Measurements from ENCODE around the gene PLAAT3. TPM values are rescaled to one million over a fixed set of nuclear protein-coding genes. Genes with fewer than 3 reads are reported as not detected.

Gene PLAAT3
- polyA plus RNA-seq, 1 experiment = 8.1 TPM

GRCh38 chr11:63616953-63617352 lies 2.7 kb upstream of the PLAAT3 start:
- POLR2A ChIA-PET = no interaction called here

GRCh38 chr11:63613517-63614135 lies 607 bp downstream of the PLAAT3 start:
- CTCF ChIA-PET = no interaction called here
- no peaks in the 10 kb centered on the region for H3K27me3 ChIP-seq (ENCODE audit: control insufficient read depth, insufficient read depth, low read length)
- H3K9me3 ChIP-seq (ENCODE audit: control insufficient read depth, insufficient read depth, low read length) = no peaks in the 10 kb centered on the region; the same call in 1 of the 2 replicates
- no peak for DNase-seq (ENCODE audit: low read depth, low spot score)
- TF ChIP-seq CTCF (IDR thresholded peaks at IDR 0.05; ENCODE audit: low read depth, low read length) = no peak
- POLR2A ChIA-PET = no interaction called here
- H3K27ac ChIP-seq (ENCODE audit: low read depth, low read length) = no peak overlapping the region
- H3K4me3 ChIP-seq (ENCODE audit: low read depth, low read length) = peak overlapping the region; percentile 67

More at GRCh38 chr11:63616953-63617352, 2.7 kb upstream of the PLAAT3 start:
- no peak for TF ChIP-seq CTCF (IDR thresholded peaks at IDR 0.05; ENCODE audit: low read depth, low read length)
- DNase-seq (ENCODE audit: low read depth, low spot score) = no peak
- H3K4me3 ChIP-seq (ENCODE audit: low read depth, low read length) = no peak overlapping the region
- H3K9me3 ChIP-seq (ENCODE audit: control insufficient read depth, insufficient read depth, low read length) = no peaks in the 10 kb centered on the region; the same call in 1 of the 2 replicates
- CTCF ChIA-PET = interaction anchor here (1.3 kb wide), 1 partner anchor 138 kb away, joined by 5 read pairs; no protein-coding TSS in a partner anchor
- no peaks in the 10 kb centered on the region for H3K27me3 ChIP-seq (ENCODE audit: control insufficient read depth, insufficient read depth, low read length)
- no peak overlapping the region for H3K27ac ChIP-seq (ENCODE audit: low read depth, low read length)

GRCh38 chr11:63612181-63612580 lies 2.1 kb downstream of the PLAAT3 start:
- no peak overlapping the region for H3K4me3 ChIP-seq (ENCODE audit: low read depth, low read length)
- H3K9me3 ChIP-seq (ENCODE audit: control insufficient read depth, insufficient read depth, low read length) = no peaks in the 10 kb centered on the region; the same call in 1 of the 2 replicates
- ChIA-PET POLR2A (no interaction called here), CTCF (no interaction called here)
- TF ChIP-seq CTCF (IDR thresholded peaks at IDR 0.05; ENCODE audit: low read depth, low read length) = no peak
- DNase-seq (ENCODE audit: low read depth, low spot score) = no peak
- H3K27ac ChIP-seq (ENCODE audit: low read depth, low read length) = no peak overlapping the region
- H3K27me3 ChIP-seq (ENCODE audit: control insufficient read depth, insufficient read depth, low read length) = no peaks in the 10 kb centered on the region

GRCh38 chr11:63611395-63611747 lies 2.9 kb downstream of the PLAAT3 start:
- Histone ChIP-seq H3K27me3 (ENCODE audit: control insufficient read depth, insufficient read depth, low read length) (no peaks in the 10 kb centered on the region), H3K4me3 (ENCODE audit: low read depth, low read length) (no peak overlapping the region), H3K9me3 (ENCODE audit: control insufficient read depth, insufficient read depth, low read length) (no peaks in the 10 kb centered on the region; the same call in 1 of the 2 replicates), H3K27ac (ENCODE audit: low read depth, low read length) (no peak overlapping the region)
- CTCF ChIA-PET = no interaction called here
- POLR2A ChIA-PET = no interaction called here
- no peak for TF ChIP-seq CTCF (IDR thresholded peaks at IDR 0.05; ENCODE audit: low read depth, low read length)
- DNase-seq (ENCODE audit: low read depth, low spot score) = no peak

GRCh38 chr11:63610604-63611394 lies 3.4 kb downstream of the PLAAT3 start:
- Histone ChIP-seq H3K27ac (ENCODE audit: low read depth, low read length) (no peak overlapping the region), H3K27me3 (ENCODE audit: control insufficient read depth, insufficient read depth, low read length) (no peaks in the 10 kb centered on the region), H3K9me3 (ENCODE audit: control insufficient read depth, insufficient read depth, low read length) (peaks cover 3% of the 10 kb centered on the region; the same call in 1 of the 2 replicates), H3K4me3 (ENCODE audit: low read depth, low read length) (no peak overlapping the region)
- ChIA-PET POLR2A (no interaction called here), CTCF (no interaction called here)
- TF ChIP-seq CTCF (IDR thresholded peaks at IDR 0.05; ENCODE audit: low read depth, low read length) = no peak
- no peak for DNase-seq (ENCODE audit: low read depth, low spot score)

Measured in AG04450 (cell line).